ENCODE measurements around the gene ZNF813. TPM values are rescaled to one million over a fixed set of nuclear protein-coding genes. Genes with fewer than 3 reads are reported as not detected.
A peak's percentile ranks its signal among the peaks of the same experiment; 100 is the strongest.
"Not testable (repeated sequence)": the region's sequence is repeated elsewhere in the genome, so short reads cannot be mapped to it uniquely, and the experiment has no call there.

ZNF813 gene
- polyA plus RNA-seq, 3 donors = 5.7 to 8.0 (median 5.9) TPM

DNA sequence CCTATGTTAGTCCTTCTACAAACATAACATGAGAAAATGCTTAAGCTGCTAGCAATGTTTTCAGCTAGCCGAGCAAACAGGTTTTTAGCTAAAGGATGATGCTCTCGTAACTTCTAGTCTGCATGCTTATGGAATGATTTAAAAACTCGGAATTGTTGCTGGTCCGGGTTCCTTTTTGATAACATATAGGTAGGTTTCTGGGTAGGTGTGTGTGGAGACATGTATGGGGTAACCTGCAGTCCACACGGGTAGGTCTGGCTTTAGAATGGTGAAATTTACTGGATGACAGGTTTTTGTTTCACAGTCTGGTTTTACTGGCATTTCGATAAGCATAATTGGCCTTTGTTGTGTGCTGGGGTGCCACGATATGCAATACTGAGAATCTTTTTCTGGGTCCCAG, 4.4 kb downstream of the ZNF813 start:
- DNase-seq = no peak

DNA sequence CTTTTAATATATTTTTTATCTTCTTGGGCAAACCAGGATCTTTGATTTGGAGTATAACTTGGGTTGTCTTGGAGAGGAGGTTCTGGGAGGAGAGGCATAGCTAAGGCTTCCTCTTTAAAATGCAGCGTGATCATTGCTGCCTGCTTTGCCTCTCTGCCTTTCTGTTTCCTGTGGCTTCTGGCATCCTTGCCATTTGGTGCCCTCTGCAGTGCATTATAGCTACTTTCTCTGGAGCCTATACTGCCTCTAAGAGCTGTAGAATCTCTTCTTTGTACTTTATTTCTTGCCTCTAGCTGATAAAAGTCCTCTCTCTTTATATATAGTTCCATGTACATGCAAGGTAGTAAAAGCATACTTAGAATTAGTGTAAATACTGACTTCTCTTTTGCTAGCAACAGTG, 7.3 kb downstream of the ZNF813 start:
- not testable (repeated sequence) for DNase-seq

DNA sequence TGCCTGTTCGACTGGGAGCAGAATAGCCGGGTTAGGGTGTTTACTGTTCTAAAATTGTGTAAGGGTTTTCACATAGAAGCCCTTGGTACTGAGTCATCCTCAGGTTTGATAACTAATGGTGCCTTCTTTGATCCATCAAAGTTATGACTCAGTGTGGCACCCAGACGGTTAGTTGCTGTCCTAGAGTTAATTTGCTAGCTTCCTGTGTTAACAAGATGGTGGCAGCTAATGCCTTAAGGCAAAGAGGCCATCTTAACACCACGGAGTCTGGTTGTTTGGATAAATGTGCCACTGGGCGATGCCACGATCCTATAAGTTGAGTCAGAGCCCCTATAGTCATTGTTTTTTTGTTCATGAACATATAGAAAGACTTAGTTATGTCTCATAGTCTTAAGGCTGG, 7.9 kb downstream of the ZNF813 start:
- not testable (repeated sequence) for DNase-seq

DNA sequence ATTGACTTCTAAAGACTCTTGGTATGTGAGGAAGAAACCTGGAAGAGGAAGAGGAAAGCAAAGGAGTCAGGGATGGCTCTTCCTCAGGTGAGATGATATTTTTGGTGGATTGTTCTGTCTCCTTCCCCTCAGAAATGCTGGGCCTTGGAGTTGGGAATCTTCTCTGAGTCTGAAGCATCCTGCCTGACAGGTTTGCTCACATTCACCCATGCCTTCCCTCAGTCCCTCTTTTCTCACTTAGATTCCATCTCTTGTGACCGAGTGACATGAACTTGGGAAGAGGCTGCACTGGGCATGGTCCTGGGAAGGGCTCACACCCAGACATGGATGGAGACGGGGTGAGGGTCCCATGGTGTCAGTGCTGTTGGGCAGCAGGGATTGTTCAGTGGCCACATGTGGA, 16.2 kb downstream of the ZNF813 start:
- DNase-seq = not testable (repeated sequence)

DNA sequence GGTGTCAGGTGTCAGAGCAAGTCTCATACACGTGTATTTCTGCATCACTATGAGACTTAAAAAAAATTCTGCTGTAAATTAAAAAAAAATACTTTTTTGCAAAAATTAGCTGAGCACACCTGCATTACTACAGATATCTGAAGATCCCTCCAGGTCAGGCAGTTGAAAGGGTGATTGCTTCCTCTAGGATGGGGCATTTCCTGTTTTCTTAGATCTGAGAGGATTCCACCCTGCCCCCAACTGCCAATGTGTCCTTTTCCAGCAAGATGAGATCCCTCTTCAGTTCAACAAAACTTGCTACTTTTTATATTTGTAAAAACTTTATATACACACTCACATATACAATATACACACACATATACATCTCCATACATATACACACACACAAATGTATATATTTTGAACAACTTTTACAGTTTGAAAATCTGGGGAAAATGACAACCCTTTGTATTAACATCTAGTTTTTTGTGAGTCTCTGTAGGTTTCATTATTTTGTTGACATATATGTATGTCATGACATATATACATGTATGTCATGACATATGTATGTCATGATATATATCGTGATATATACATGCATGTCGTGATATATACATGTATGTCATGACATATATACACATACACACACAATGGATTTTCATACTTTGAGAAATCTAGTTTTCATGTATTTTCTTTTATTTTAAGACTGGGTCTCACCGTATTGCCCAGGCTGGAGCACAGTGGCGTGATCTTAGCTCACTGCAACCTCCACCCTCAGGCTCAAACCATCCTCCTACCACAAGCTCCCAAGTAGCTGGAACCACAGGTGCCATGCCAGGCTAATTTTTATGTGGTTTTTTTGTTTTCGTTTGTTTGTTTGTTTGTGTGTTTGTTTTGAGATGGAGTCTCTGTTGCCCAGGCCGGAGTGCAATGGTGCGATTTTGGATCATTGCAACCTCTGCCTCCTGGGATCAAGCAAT, 17.8 kb downstream of the ZNF813 start:
- no peak for DNase-seq

DNA sequence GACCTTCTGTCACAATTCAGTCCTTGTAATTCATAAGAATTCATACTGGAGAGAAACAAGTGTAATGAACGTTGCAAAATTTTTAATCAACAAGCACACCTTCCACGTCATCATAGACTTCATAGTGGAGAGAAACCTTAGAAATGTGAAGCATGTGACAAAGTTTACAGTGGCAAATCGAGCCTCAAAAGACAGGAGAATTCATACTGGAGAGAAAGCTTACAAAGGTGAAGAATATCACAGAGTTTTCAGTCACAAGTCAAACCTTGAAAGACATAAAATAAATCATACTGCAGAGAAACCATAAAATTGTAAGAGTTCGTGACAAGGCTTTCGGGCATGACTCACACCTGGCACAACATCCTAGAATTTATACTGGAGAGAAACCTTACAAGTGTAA, 24.6 kb downstream of the ZNF813 start:
- no peak for DNase-seq

DNA sequence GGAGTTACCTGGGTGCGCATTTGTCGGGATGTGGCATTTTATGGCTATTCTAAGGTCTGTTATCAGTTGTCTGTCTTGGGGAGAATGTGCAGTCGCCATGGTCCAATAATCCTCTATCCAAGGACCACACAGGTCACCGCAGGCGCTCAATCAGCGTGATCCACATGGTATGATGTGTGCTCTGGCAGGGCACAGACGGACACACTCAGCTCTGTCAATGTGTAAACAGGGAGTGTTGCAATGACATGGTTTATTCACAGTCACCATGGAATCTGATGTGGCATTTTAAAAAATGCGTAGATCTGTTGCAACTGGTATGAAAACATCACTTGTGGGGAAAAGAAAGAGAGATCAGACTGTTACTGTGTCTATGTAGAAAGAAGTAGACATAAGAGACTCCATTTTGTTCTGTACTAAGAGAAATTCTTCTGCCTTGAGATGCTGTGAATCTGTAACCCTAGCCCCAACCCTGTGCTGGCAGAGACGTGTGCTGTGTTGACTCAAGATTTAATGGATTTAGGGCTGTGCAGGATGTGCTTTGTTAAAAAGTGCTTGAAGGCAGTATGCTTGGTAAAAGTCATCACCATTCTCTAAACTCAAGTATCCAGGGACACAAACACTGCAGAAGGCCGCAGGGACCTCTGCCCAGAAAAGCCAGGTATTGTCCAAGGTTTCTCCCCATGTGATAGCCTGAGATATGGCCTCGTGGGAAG, 29.9 kb downstream of the ZNF813 start:
- not testable (repeated sequence) for DNase-seq

DNA sequence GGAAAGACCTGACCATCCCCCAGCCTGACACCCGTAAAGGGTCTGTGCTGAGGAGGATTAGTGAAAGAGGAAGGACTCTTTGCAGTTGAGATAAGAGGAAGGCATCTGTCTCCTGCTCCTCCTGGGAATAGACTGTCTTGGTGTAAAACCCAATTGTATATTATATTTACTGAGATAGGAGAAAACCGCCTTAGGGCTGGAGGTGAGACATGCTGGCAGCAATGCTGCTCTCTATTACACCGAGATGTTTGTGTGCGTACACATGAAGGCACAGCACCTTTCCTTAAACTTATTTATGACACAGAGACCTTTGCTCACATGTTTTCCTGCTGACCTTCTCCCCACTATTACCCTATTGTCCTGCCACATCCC, 30.5 kb downstream of the ZNF813 start:
- DNase-seq = not testable (repeated sequence)

DNA sequence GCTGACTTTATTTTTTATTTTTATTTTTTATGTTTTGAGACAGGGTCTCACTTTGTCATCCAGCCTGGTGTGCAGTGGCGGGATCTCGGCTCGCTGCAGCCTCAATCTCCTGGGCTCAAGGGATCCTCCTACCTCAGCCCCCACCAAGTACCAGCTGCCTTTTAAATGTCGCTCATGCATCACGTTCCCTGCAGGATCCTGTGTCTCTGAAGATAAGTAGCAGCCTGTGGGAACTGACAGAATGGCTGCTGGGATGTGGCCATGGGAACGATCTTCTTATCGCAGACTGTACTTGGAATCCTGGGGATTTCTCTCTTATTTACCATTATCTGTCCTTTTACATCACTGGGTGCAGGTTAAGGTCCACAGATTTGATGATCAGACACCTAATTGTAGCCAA, 35.6 kb downstream of the ZNF813 start:
- DNase-seq = not testable (repeated sequence)

DNA sequence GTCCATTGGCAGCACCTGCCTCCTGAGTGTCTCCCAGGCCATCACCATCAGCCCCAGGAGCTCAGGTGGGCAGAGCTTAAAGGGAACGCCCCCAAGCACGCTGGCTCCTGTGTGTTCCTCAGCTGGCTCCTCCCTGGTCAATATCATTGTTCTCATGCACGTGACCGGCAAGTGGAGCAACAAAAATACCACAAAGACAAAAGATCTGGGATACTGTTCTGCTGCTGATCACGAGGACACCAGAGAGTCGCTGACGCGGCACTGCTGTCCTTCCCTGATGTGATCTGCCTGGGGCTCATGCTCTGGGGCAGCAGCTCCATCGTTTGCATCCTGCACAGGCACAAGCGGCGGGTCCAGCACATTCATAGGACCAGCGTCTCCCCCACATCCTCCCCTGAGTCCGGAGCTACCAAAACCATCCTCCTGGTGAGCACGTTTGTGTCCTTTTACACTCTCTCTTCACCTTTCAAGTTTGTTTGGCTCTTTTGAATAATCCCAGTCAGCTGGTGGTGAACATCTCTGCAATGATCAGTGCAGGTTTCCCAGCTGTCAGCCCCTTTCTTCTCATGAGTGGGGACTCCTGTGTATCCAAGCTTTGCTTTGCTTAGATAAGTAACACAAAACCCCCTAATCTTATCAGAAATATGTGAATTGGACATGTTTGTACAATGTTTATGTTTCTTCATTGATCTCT, 36.3 kb downstream of the ZNF813 start:
- not testable (repeated sequence) for DNase-seq

DNA sequence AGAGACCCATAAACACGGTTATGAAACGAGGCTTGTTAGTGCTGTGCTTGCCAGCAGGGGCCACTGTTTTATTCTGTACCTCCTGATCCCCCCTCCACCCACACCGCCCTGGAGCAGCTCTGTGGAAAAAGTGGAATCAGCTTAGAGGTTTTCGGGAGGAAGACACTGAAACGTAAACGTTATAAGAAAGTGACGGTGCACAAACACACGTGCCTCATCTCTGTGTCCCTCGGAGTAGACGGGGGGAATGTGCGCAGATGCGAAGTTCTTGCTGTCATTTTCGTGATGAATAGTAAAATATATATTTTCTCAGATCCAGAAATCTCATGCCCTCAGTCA, 36.8 kb downstream of the ZNF813 start:
- not testable (repeated sequence) for DNase-seq

DNA sequence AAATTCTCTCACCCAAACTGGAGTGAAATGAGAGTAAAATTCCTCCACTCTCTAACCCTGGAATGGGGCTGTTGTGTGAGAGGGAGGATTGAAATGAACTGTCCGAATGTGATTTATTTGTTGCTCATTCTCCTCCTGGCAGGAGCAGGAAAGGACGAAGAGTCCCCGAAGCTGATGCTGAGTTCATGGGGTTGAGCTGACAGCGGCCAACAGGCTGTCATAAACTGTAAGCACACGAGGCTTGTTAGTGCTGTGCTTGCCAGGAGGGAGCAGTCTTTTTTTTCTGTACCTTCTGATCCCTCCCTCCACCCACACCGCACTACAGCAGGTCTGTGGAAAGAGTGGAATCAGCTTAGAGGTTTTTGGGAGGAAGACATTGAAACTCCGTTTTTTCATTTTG, 37.4 kb downstream of the ZNF813 start:
- no peak for DNase-seq

DNA sequence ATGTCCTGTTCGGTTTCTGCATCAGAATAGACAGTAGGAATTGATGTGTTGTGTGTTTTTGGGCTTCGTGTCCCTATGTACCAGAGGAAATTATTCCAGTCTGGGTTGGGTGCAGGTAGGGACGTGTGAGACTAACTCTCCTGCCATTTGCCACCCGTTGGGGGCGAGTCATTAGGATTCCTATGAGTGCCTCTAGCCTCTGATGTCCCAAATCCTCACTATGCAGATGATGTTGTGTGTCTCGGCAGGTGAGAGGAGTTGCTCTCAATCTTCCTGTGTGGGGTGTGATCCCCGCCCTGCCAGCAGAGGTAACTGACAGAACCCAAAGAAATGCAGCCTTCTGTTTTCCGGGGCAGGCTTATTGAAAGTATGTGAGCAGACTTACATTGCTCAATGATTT, 39.2 kb downstream of the ZNF813 start:
- no peak for DNase-seq

DNA sequence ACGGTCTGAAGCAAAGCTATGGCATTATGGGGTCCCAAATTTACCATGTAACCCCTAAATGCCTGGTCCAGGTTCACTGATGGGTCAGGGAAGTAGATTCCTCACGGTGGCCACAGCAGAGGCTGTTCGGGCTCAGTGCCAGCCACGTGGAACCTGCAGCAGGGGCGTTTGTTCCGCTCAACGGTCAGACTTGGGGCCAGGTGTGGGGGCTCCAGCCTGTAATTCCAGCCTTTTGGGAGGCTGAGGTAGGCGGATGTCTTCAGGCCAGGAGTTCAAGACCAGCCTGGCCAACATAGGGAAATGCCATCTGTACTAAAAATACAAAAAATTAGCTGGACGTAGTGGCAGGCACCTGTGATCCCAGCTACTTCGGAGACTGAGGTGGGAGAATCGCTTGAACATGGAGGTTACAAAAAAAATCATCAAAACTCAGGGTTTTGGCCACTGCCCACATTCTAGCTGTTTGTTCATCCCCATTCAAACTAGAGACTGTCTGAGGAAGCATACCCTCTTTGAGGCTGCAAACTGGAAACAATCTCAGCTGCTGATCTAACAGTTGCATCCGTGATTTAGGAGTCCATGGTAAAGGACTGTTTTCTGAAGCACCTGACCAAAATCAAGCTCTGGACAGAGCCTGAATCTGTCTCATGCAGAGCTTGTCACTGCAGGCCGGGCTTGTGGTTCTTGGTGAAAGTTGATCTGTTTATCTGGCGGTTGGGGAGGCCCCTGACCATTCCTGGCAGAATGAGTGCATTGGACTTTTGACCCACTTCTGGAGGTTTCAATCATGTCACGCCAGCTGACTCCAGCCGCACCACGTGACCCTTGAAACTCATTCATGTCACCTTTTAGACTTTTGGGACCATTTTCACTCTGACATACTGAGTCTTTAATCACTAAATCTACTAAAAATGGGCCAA, 40.2 kb downstream of the ZNF813 start:
- DNase-seq = peak; percentile 82

DNA sequence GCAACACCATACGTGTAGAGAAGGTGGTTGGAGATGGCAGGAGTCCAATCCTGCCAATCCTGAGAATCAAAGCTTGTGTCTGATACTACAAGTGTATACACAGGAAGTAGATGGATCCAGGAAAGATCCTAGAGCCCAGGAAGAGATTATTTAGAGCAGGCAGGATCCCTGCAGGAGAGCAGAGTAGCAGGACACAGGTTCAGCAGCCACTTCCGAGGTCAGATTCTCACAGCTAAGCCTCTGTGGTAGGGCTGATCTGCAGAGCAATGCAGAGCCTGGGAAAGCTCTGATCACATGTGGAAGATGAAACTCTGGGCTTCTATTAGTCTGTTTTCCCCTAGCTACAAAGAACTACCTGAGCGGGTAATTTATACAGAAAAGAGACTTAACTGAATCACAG, 41.9 kb downstream of the ZNF813 start:
- DNase-seq = no peak

DNA sequence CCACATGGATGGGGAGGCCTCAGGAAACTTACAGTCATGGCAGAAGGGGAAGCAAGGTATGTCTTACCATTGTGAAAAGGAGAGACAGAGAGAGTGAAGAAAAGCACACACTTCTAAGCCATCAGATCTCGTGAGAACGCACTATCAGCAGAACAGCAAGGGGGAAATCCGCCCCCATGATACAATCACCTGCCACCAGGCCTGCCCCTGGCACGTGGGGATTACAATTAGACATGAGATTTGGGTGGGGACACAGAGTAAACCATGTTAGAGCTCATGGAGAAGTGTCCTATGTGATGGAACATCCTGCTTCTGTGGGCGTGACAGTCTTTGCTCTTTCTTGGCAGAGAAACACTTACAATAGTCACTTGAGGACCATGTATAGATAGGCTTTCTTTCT, 42.3 kb downstream of the ZNF813 start:
- no peak for DNase-seq

DNA sequence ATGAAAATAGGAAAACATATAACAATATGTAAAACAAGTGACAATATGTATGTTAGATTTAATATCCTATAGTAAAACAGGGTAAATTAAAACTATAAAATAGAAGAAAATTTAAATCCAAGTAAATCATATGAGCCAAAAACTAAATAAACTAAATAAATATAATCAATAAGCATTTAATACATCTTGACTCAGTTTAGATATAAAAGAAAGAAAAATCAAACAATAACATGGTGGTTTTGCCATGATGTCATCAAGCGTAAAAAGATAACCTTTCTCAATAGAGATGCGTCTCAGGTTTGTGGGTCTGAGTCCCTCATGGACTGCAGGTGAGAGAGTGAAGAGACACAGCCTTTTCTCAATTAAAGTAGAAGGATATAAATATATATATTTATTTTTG, 43.8 kb downstream of the ZNF813 start:
- DNase-seq = no peak

DNA sequence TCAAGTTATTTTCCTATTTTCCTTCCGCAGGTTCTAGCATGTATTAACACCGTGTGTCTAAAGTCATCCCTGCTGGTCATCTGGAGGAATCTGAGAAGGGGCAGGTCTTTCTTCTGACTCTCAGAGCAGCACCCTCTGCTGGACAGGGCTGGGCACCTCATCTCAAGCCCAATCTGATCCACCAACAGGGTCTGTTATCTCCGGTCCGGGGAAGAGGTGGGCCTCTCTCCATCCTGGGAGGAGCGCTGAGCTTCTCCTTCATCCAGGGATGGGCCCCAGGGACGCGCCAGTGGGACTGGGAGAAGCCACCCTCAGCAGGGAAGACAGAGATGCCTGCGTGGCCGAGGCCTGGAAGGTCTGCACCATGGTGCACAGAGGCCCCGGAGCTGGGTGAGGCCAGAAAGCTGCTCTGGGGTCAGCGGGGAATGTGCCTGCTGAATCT, 44.4 kb downstream of the ZNF813 start:
- DNase-seq = peak; percentile 77

DNA sequence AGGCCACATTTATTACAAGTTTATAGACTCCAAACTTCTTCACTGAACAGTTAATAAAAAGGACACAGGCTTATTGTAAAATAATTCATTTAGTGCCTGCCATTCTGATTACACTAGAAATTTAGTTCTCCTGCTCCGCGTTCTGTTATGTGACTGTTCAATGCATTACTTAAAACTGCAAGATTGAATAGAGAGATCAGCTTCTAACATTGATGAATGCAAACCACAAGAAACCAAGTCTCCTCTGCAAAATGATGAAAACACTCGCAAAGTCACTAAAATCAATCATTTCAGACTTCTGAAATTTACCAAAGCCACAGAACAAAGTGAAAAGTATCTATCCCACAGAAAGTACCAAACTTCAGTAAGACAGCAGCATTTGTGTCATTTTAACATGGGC, 47.5 kb downstream of the ZNF813 start:
- not testable (repeated sequence) for DNase-seq

DNA sequence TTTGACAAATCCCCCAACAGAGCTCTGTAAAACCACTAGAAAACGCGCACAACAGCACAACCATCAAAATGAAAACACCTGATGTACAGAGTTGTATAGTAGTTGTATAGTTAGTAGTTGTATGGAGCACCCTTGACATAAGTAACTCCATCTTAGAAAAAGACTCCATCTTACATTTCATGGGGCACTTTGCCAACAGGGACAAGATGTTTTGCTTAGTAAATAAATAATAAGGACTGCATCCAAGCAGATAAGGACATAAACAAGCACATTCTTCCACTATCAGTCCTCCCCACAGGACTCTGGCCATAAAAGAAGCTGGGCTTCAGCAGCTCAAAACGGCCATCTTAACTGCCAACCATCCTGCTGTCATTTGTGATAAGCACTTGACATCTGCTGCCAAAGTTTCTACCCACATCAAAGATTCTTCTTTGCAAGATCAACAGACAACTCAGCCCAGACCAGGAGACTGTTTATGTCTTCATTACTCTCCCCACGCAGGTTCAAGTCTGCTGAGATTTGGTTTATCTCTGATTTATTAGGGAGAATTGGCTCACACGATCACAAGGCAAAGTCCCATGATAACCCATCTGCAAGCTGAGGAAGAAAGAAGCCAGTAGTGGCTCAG, 49.7 kb downstream of the ZNF813 start:
- DNase-seq = no peak

DNA sequence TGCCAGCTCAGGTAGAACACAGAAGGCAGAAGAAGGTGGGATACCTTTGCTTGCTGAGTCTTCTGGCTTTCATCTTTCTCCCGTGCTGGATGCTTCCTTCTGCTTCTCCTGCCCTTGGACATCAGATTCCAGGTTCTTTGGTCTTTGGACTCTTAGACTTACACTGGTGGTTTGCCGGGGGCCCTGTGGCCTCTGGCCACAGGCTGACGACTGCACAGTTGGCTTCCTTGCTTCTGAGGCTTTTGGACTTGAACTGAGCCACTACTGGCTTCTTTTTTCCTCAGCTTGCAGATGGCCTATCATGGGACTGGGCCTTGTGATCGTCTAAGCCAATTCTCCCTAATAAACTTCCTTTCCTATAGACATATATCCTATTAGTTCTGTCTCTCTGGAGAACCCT, 50.6 kb downstream of the ZNF813 start:
- DNase-seq = no peak
